GM12878 (cell line): ENCODE data around the gene KTN1. TPM values are rescaled to one million over a fixed set of nuclear protein-coding genes. Genes with fewer than 3 reads are reported as not detected.

Experiments
- ATAC-seq: fragments of 200-7000 bp; cut with Tn5 transposase; 3 replicates; pipeline ENCODE4 v1.9.1; 2020; ENCODE audit warnings: mild to moderate bottlenecking, moderate library complexity
- BruUV-seq: library from RNA; stranded (reverse); fragments of 400-500 nt; replicated peaks from 2 replicates; lab custom pipeline; 2021; lab: Mats Ljungman, UMichigan
- CTCF ChIA-PET: fragments of 300-600 bp; sonication (Branson Sonifier 250); formaldehyde crosslinking; extraction: SDS; loops from one replicate; lab custom pipeline; 2021; ENCODE audit warnings: inconsistent platforms; lab: Yijun Ruan, JAX
- POLR2A ChIA-PET: fragments of 350-600 bp; formaldehyde crosslinking; extraction: SDS; loops from one replicate; lab custom pipeline; 2021; ENCODE audit warnings: inconsistent platforms; lab: Charles Lee
- RAD21 ChIA-PET: fragments of 300-600 bp; sonication (Branson Sonifier 250); formaldehyde crosslinking; loops from one replicate; lab custom pipeline; 2023; ENCODE audit warnings: antibody characterized with exemption; ENCODE audit not compliant: unreplicated experiment; lab: Charles Lee
- SMC1A ChIA-PET: fragments of 300-600 bp; sonication (Branson Sonifier 250); formaldehyde crosslinking; loops from one replicate; lab custom pipeline; 2023; ENCODE audit not compliant: unreplicated experiment, uncharacterized antibody; lab: Charles Lee
- DNase-seq: peaks from one replicate; pipeline ENCODE4 v3.0.0-alpha.2; 2011; ENCODE audit warnings: low read depth, low spot score
- FAIRE-seq: peaks from 3 replicates; lab custom pipeline; 2011; peaks lifted over from hg19 to GRCh38; lab: Jason Lieb, UNC
- H2AFZ ChIP-seq: 2 replicates; pipeline ENCODE4 v1.6.0; 2011; ENCODE audit warnings: low read depth, low read length, control low read depth; ENCODE audit not compliant: control insufficient read depth
- H3K27ac ChIP-seq: 2 replicates; pipeline ENCODE4 v1.5.1; 2011; ENCODE audit warnings: control low read depth; ENCODE audit not compliant: control insufficient read depth, insufficient read depth
- H3K27me3 ChIP-seq, 2 experiments: replicated peaks in 1 of 2; 2 replicates each; pipeline versions ENCODE4 v1.6.0 to v1.6.1; 2011; ENCODE audit warnings: low read length in 1 of 2; ENCODE audit not compliant: control insufficient read depth in 2 of 2, insufficient read depth in 2 of 2
- H3K36me3 ChIP-seq, 2 experiments: 2 replicates each; pipeline ENCODE4 v1.5.1; 2011; ENCODE audit warnings: low read length in 1 of 2; ENCODE audit not compliant: control insufficient read depth in 2 of 2, insufficient read depth in 2 of 2
- H3K4me1 ChIP-seq: 2 replicates; pipeline ENCODE4 v1.6.1; 2011; ENCODE audit warnings: mild to moderate bottlenecking, low read length, moderate library complexity, mixed read lengths; ENCODE audit not compliant: control insufficient read depth, insufficient read depth
- H3K4me2 ChIP-seq: 2 replicates; pipeline ENCODE4 v1.6.0; 2011; ENCODE audit warnings: control low read depth; ENCODE audit not compliant: control insufficient read depth, insufficient read depth
- H3K4me3 ChIP-seq: fragments of 200-600 bp; sonication (generic); 2 replicates; pipeline ENCODE4 v1.5.1; 2016
- H3K79me2 ChIP-seq: 2 replicates; pipeline ENCODE4 v1.6.0; 2011; ENCODE audit warnings: low read length; ENCODE audit not compliant: control insufficient read depth, insufficient read depth
- H3K9ac ChIP-seq: 2 replicates; pipeline ENCODE4 v1.8.0; 2011; ENCODE audit warnings: low read length, control low read depth, mixed read lengths; ENCODE audit not compliant: control insufficient read depth, insufficient read depth
- H3K9me3 ChIP-seq: replicated peaks from 3 replicates; pipeline ENCODE4 v1.5.1; 2011; ENCODE audit warnings: mild to moderate bottlenecking, low read length; ENCODE audit not compliant: control insufficient read depth, insufficient read depth
- H4K20me1 ChIP-seq: 2 replicates; pipeline ENCODE4 v1.6.0; 2011; ENCODE audit not compliant: control insufficient read depth, insufficient read depth
- BACH1 ChIP-seq: fragments of 450-650 bp; IDR thresholded peaks from 2 replicates; pipeline ENCODE4 v1.6.1; 2017; ENCODE audit warnings: mild to moderate bottlenecking, borderline replicate concordance
- BMI1 ChIP-seq: fragments of 450-650 bp; IDR thresholded peaks from 2 replicates; pipeline ENCODE4 v1.6.1; 2016; ENCODE audit warnings: mild to moderate bottlenecking, moderate library complexity, borderline replicate concordance
- EED ChIP-seq: sonication (generic); IDR thresholded peaks from 2 replicates; pipeline ENCODE4 v1.6.1; 2016; ENCODE audit warnings: antibody characterized with exemption, low read depth
- HDGF ChIP-seq: fragments of 450-650 bp; IDR thresholded peaks from 2 replicates; pipeline ENCODE4 v1.6.1; 2016; ENCODE audit warnings: antibody characterized with exemption
- NRF1 ChIP-seq: conservative IDR thresholded peaks from 2 replicates; pipeline ENCODE4 v1.6.1; 2011; ENCODE audit warnings: mild to moderate bottlenecking, low read depth, low read length, improper control_type of control experiment
- RB1 ChIP-seq: fragments of 450-650 bp; formaldehyde crosslinking; IDR thresholded peaks from 2 replicates; pipeline ENCODE4 v1.6.1; 2017; ENCODE audit warnings: mild to moderate bottlenecking, borderline replicate concordance
- SREBF2 ChIP-seq: IDR thresholded peaks from 2 replicates; pipeline ENCODE4 v1.6.1; 2012; ENCODE audit warnings: mild to moderate bottlenecking, low read length
- SUZ12 ChIP-seq: fragments of 200-600 bp; sonication (generic); IDR thresholded peaks from one replicate; pipeline ENCODE4 v1.6.1; 2018; ENCODE audit warnings: antibody characterized with exemption, mild to moderate bottlenecking; ENCODE audit not compliant: unreplicated experiment
- WGBS: methylation state at CpG from one replicate; pipeline ENCODE4 v1.1.6; 2016; ENCODE audit warnings: low lambda C conversion rate; ENCODE audit not compliant: insufficient replicate concordance, insufficient coverage; ENCODE audit errors: missing lambda C conversion rate; 5-methylcytosine and 5-hydroxymethylcytosine counted together
- in situ Hi-C: fragments of 300-500 bp; cut with MboI; formaldehyde crosslinking; loops from 9 replicates; pipeline ENCODE4 v1.14.3; 2018; ENCODE audit warnings: mixed read lengths
- intact Hi-C: fragments of 100-400 bp; cut with micrococcal nuclease; formaldehyde crosslinking; loops from one replicate; pipeline ENCODE4 v1.14.2; 2022; ENCODE audit not compliant: unreplicated experiment
- polyA plus RNA-seq, 11 experiments: library from polyadenylated mRNA; depleted of rRNA in 4 of 11; unstranded in 6 of 11; stranded (reverse) in 5 of 11; fragments of >200 nt; fragmentation: Nextera tagmentation in 4 of 11; fragmentation: Illumina TruSeq in 1 of 11; extraction: Ambion mirVana in 4 of 11; extraction: Trizol in 1 of 11; gene quantifications; 1 replicate in 1 of 11; 2 replicates in 10 of 11; pipeline versions ENCODE4 v1.2.1 to v1.2.3, GENCODE V29; 2011 to 2016; ENCODE audit warnings: inconsistent platforms in 2 of 11, missing spikeins in 2 of 11, low read depth in 1 of 11
- total RNA-seq, 4 experiments: library from RNA; depleted of rRNA in 3 of 4; stranded (reverse); fragments of >200 nt in 3 of 4; fragmentation: Illumina TruSeq in 1 of 4; extraction: Trizol in 1 of 4; gene quantifications; 2 replicates each; pipeline versions ENCODE4 v1.2.1 to v1.2.3, GENCODE V29; 2013 to 2021
- TF ChIP-seq, protein P1 (sequence below): fragments of 450-650 bp; IDR thresholded peaks from 2 replicates; pipeline ENCODE4 v1.6.1; 2016; ENCODE audit warnings: mild to moderate bottlenecking
- TF ChIP-seq, protein P2 (sequence below): fragments of 450-650 bp; IDR thresholded peaks from 2 replicates; pipeline ENCODE4 v1.6.1; 2017; ENCODE audit warnings: mild to moderate bottlenecking, low read depth, inconsistent platforms; ENCODE audit not compliant: poor library complexity, severe bottlenecking
- TF ChIP-seq, protein P3 (sequence below): fragments of 450-650 bp; IDR thresholded peaks from 2 replicates; pipeline ENCODE4 v1.6.1; 2017; ENCODE audit warnings: borderline replicate concordance

Gene KTN1
- total and polyA plus RNA-seq, 10 of the 15 experiments (the other 5 are each of a cell fraction or from before 2014, with no cell fraction given): 50.6 to 154 (median 84.2) TPM

DNA sequence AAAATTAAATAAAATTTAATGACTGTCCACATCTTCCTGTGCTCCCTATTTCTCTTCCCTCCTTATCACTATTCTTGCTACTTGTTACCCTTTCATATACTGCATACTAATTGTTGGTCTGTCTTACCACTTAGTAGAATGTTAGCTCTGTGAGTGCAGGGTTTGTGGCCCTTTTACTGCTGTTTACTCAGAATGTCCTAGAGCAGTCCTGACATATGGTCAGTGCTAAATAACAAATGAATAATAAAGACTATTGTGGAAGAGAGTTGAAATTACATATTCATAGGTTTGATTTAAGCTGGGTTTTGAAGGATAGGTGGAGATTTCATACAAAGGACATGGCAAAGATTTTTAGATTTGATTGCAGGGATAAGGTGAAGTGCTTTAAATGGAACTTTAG, 24.5 kb downstream of the KTN1 start (continued):
- TF ChIP-seq, protein P1, sequence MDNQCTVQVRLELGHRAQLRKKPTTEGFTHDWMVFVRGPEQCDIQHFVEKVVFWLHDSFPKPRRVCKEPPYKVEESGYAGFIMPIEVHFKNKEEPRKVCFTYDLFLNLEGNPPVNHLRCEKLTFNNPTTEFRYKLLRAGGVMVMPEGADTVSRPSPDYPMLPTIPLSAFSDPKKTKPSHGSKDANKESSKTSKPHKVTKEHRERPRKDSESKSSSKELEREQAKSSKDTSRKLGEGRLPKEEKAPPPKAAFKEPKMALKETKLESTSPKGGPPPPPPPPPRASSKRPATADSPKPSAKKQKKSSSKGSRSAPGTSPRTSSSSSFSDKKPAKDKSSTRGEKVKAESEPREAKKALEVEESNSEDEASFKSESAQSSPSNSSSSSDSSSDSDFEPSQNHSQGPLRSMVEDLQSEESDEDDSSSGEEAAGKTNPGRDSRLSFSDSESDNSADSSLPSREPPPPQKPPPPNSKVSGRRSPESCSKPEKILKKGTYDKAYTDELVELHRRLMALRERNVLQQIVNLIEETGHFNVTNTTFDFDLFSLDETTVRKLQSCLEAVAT: no peak
- TF ChIP-seq BMI1: no peak
- TF ChIP-seq, protein P2, sequence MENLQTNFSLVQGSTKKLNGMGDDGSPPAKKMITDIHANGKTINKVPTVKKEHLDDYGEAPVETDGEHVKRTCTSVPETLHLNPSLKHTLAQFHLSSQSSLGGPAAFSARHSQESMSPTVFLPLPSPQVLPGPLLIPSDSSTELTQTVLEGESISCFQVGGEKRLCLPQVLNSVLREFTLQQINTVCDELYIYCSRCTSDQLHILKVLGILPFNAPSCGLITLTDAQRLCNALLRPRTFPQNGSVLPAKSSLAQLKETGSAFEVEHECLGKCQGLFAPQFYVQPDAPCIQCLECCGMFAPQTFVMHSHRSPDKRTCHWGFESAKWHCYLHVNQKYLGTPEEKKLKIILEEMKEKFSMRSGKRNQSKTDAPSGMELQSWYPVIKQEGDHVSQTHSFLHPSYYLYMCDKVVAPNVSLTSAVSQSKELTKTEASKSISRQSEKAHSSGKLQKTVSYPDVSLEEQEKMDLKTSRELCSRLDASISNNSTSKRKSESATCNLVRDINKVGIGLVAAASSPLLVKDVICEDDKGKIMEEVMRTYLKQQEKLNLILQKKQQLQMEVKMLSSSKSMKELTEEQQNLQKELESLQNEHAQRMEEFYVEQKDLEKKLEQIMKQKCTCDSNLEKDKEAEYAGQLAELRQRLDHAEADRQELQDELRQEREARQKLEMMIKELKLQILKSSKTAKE: no peak

DNA sequence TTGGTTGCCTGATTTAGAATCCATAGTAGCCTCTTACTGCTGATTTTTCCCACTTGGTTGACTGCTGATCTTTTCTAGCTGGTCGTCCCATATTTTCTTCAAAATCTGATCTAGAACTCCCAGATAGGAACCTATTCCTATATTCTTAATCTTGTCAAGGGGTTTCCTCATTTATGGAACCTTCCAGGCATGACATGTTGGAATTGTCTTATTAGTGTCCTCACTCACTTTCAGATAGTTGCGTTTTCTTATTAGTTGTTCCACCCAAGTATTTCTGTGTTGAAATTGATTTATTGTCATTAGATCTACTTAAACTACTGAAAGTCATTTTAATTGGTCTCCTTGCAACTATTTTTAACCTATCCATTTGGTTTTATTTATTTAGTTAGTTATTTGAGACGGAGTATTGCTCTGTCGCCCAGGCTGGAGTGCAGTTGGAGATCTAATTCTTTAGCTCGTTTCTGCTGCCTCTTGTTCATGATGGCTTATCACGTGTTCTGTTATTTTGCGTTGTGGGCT, 25.0 kb downstream of the KTN1 start:
- Histone ChIP-seq H3K4me3 (no peak overlapping the region), H3K4me2 (no peak overlapping the region), H3K79me2 (peaks cover 53% of the 10 kb centered on the region), H4K20me1 (no peaks in the 10 kb centered on the region), H3K36me3 (no peaks in the 10 kb centered on the region; a peak in 1 of 4 replicates), H3K4me1 (no peaks in the 10 kb centered on the region), H2AFZ (no peak overlapping the region), H3K27ac (no peak overlapping the region), H3K9me3 (no peaks in the 10 kb centered on the region), H3K27me3 (no peaks in the 10 kb centered on the region), H3K9ac (no peak overlapping the region)
- ATAC-seq (no peak), FAIRE-seq (no peak), DNase-seq (no peak)
- POLR2A ChIA-PET: no interaction called here
- no TSS peak for BruUV-seq
- RAD21 ChIA-PET: interaction anchor here (0.6 to 1.4 kb wide), 2 partner anchors 9 to 16 kb away, joined by 3 read pairs; no protein-coding TSS in a partner anchor
- TF ChIP-seq RB1 (no peak), NRF1 (no peak), HDGF (no peak), BACH1 (no peak), SREBF2 (no peak), SUZ12 (no peak), EED (no peak)
- TF ChIP-seq, protein P1: no peak
- TF ChIP-seq, protein P3, sequence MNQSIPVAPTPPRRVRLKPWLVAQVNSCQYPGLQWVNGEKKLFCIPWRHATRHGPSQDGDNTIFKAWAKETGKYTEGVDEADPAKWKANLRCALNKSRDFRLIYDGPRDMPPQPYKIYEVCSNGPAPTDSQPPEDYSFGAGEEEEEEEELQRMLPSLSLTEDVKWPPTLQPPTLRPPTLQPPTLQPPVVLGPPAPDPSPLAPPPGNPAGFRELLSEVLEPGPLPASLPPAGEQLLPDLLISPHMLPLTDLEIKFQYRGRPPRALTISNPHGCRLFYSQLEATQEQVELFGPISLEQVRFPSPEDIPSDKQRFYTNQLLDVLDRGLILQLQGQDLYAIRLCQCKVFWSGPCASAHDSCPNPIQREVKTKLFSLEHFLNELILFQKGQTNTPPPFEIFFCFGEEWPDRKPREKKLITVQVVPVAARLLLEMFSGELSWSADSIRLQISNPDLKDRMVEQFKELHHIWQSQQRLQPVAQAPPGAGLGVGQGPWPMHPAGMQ: no peak
- 92% methylated on average over 7 of the region's 7 CpGs for WGBS
- SMC1A ChIA-PET: interaction anchor here (1.0 to 1.2 kb wide), 2 partner anchors 57 to 158 kb away, joined by 3 read pairs; no protein-coding TSS in a partner anchor
- CTCF ChIA-PET: interaction anchor here (1.3 to 1.6 kb wide), 3 partner anchors 11 to 159 kb away, joined by 3 to 4 read pairs (median 3); no protein-coding TSS in a partner anchor
- in situ Hi-C loops (no loop called here), intact Hi-C loops (no loop called here)
